GM04503 (cell line): ENCODE results near the gene TP53AIP1.

Experiments used
- DNase-seq: peaks from one replicate; pipeline ENCODE4 v3.0.0-alpha.2; 2012; ENCODE audit warnings: low read depth

TP53AIP1 gene

GRCh38 chr11:128890543-128891368, 51.9 kb downstream of the TP53AIP1 start, which contains the start of gene KCNJ5:
Gene KCNJ5 (plus strand): TSS chr11:128891356. CDS start chr11:128911274, 19,918 bp downstream.
- DNase-seq, result no peak

- DNase-seq, result no peak
Observed at GRCh38 chr11:128890216-128890542, 52.5 kb downstream of the TP53AIP1 start.

GRCh38 chr11:128889657-128890213, 52.9 kb downstream of the TP53AIP1 start:
- no peak for DNase-seq

- DNase-seq, result no peak
Observed at GRCh38 chr11:128888034-128888985, 54.4 kb downstream of the TP53AIP1 start.

GRCh38 chr11:128886406-128887124, 56.1 kb downstream of the TP53AIP1 start:
- no peak for DNase-seq
